ENCODE results near the gene TMEM18. TPM values are rescaled to one million over a fixed set of nuclear protein-coding genes. Genes with fewer than 3 reads are reported as not detected.
"Not testable (repeated sequence)": the region's sequence is repeated elsewhere in the genome, so short reads cannot be mapped to it uniquely, and the experiment has no call there.

The TMEM18 gene
- 18.6 TPM for total RNA-seq

DNA sequence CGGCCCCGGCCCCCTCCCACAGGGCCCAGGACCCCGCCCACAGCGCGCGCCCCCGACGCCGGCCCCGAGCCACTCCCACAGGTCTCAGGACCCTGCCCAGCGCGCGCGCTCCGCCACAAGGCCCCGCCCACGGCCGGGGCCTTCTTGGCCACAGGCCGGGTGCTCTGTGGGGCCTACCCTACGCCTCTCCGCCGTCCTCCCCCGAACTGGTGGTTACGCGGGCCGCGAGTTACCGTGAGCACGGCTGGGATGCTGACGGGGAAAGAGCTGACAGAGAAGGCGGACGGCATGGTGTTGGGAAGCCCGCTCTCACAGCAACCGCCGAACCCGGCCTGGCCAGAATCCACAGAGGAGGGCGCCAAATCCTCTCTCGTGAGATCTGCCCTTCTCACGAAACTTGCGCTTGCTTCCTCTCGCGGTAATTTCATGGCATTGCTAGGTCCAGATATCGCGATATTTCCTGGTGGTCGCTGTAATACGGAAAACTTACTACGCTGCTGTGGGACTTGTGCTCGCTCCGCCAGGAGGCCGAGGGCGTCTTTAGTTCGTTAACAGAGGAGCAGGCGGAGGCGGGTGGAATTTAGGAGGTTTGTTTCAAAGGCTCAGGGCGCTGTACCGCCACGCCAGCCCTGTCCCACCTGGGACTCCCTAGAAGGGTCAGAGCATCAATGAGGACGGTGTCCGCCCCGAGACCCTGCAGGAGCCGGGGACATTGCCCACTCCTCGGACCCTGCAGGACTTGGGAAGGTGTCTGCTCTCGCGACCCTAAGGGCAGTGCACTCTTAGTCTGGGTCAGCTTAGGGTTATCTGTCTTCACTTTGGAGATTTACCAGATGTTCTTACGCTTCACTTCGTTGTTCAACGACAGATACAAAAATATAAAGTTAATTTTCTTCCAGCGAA lies at the start of gene TMEM18:
TMEM18 (minus strand) TSS at position 351 of the 903 bp plus-strand sequence; CDS start at position 290, 61 bp downstream.
- DNase-seq (ENCODE audit: low spot score): peak; percentile 97

GRCh38 chr2:726169-726568 lies 49.0 kb upstream of the TMEM18 start:
- no peak for DNase-seq (ENCODE audit: low spot score)

DNA sequence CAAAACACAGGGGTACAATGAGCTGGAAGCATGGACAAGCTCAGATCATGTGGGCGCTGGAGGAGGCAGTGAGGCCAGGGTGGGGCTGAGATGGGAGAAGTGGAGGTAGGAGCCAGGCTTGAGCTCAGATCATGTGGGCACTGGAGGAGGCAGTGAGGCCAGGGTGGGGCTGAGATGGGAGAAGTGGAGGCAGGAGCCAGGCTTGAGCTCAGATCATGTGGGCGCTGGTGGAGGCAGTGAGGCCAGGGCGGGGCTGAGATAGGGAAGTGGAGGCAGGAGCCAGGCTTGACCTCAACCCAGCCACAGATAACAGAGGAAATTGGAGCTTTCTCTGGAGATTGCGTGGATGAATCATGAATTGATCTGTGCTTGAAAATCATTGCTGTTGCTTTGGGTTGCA lies 48.3 kb upstream of the TMEM18 start:
- DNase-seq (ENCODE audit: low spot score): no peak

DNA sequence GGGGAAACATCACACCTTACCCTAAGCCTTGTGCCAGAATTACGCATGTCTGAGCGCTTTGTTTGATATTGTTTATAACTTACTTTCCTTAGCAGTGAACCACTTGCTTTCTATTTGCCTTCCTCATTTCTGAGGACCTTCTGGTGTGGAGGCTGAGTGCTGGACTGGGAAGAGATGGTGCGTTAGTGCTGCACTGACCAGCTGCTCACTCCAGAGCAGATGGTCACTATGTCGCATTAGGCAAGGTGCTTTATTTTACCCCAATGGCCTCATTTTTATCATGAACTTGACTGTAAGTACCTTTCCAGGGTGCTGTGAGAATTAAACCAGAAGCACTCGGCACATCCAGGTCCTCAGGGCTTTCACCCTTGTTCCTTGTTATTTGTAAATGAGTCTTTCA lies 46.6 kb upstream of the TMEM18 start:
- DNase-seq (ENCODE audit: low spot score): no peak

DNA sequence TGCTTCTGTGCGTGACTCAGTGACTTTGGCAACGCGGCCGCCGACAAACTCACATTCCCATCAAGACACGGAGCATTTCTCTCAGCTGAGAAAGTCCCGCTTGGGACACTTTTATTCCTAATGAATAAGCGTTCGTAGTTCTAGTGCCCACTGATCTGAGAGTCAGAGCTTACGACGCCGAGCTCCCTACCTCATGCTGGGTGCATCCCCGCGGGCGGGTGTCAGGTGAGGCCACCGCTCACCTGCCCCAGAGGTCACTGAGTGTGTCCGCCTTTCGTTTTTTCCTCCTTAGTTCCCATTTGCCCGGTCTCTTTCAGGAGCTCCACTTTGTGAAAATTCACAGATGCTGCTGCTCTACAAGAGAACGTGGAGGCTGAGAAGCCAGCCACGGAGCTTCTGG lies 43.6 kb upstream of the TMEM18 start:
- no peak for DNase-seq (ENCODE audit: low spot score)

GRCh38 chr2:719734-720133 lies 42.5 kb upstream of the TMEM18 start:
- no peak for DNase-seq (ENCODE audit: low spot score)

DNA sequence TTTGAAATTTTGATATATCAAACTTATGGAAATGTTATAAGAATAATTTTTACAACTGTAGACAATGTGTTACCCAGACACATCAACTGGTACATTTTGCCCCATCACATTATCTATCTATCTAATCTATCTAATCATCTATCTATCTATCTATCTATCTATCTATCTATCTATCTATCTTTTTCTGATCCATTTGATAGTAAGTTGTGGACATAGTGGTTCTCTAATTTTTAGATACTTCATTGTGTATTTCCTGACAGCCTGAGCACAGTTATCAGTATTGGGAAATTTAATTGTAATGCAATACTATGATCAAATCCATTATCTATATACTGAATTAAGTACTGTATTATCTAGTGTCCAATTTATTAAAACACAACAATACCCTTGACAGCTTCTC lies 42.0 kb upstream of the TMEM18 start:
- no peak for DNase-seq (ENCODE audit: low spot score)

- no peak for DNase-seq (ENCODE audit: low spot score)
Measured at GRCh38 chr2:717661-718060, 40.5 kb upstream of the TMEM18 start.

- DNase-seq (ENCODE audit: low spot score): no peak
Measured at GRCh38 chr2:715854-716560, 38.8 kb upstream of the TMEM18 start.

- no peak for DNase-seq (ENCODE audit: low spot score)
Measured at GRCh38 chr2:715038-715437, 37.8 kb upstream of the TMEM18 start.

GRCh38 chr2:714005-714741 lies 37.0 kb upstream of the TMEM18 start:
- DNase-seq (ENCODE audit: low spot score): peak; percentile 52

- no peak for DNase-seq (ENCODE audit: low spot score)
Measured at GRCh38 chr2:710867-711665, 33.9 kb upstream of the TMEM18 start.

- no peak for DNase-seq (ENCODE audit: low spot score)
Measured at GRCh38 chr2:709138-709765, 32.0 kb upstream of the TMEM18 start.

- no peak for DNase-seq (ENCODE audit: low spot score)
Measured at GRCh38 chr2:708667-709066, 31.5 kb upstream of the TMEM18 start.

- no peak for DNase-seq (ENCODE audit: low spot score)
Measured at GRCh38 chr2:705971-706511, 28.8 kb upstream of the TMEM18 start.

- DNase-seq (ENCODE audit: low spot score): not testable (repeated sequence)
Measured at GRCh38 chr2:702765-703164, 25.6 kb upstream of the TMEM18 start.

- DNase-seq (ENCODE audit: low spot score): no peak
Measured at GRCh38 chr2:696999-697627, 19.9 kb upstream of the TMEM18 start.

DNA sequence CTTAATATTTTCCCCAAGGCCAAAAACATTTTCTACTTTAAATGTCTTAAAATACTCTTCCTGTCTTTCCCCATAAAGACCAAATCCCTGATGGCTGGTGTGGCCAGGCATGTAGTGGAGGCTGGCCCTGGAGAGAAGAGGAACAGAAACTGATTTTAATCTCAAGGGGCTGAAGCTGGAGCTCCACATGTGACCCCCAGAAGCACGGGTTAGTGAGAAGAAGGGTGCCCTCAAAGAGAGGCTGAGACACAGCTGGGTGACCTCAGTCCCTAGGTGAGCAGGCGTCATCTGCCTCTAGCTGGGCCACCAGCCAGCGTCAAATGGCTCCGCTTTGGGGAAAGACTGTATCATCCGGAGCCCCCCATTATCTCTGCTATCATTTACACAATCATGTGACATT lies 19.3 kb upstream of the TMEM18 start:
- DNase-seq (ENCODE audit: low spot score): no peak

DNA sequence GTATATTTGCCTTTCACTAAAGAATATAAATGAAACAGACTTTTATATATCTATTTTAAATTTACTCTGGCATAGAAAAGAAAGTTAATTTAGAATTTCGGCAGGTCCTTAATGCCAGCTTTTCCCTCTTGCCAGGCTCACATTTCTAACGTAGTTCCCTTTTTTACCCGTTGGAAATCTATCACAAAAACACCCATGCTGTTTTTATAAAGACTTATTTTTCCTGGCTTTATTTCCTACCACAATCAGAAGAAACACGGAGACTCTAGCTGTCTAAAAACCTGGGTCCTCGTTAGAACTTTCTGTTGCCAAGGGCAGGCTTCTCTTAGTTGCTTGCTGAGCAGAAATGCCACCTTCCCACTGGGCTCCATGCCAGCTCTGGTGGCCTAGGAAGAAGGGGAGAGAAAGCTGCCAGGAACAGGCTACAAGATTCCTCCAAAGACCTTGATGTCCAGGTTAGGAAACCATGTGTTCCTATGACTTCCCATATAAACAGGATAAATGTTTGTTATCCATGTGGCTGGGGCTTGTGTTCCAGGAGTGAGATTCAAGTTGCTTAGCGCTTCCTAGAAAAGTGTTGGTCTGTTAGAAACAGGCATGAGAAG lies 17.8 kb upstream of the TMEM18 start:
- no peak for DNase-seq (ENCODE audit: low spot score)

DNA sequence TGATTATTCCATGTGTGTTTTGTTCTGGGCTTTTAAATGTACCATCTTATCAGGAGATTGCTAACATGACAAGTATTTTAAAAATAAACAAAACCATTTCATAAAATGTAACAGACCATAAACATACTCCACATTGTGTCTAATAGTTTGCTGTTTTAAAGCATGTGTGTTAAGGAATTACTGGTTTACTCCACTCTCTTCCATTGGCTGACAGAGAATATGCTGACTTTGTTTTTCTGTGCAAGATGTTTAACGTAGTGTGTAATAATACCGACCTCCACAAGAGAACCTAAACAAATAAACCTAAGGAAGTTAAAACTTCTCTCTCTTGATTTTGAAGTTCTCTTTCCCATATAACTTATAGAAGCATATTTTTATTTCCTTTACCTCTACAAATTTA lies 17.0 kb upstream of the TMEM18 start:
- no peak for DNase-seq (ENCODE audit: low spot score)
